GM20000 (cell line): ENCODE results near the gene NUP107.

Source experiments
- DNase-seq: peaks from one replicate; pipeline ENCODE4 v3.0.0; 2012; ENCODE audit warnings: low spot score
- TF ChIP-seq, protein P1 (sequence below): IDR thresholded peaks from 2 replicates; pipeline ENCODE4 v1.5.1; 2012; ENCODE audit warnings: mild to moderate bottlenecking, control low read depth; ENCODE audit errors: extremely low read depth, missing control alignments

Gene NUP107

DNA sequence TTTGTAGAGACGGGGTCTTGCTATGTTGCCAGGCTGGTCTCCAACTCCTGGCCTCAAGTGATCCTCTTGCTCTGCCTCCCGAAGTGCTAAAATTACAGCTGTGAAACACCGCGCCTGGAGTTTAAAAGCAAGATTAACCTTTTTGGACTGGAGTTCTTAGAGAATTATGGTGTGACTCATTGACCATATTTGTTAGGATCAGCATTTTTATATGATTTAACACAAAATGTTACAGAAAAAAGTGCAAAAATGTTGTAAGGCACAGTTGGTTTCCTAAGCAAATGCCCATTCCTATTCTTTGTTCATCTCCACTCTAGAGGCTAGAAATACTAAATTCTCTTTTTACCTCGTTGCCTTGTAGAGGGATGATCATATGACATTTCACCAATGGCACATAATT lies 86.8 kb downstream of the NUP107 start:
- TF ChIP-seq, protein P1, sequence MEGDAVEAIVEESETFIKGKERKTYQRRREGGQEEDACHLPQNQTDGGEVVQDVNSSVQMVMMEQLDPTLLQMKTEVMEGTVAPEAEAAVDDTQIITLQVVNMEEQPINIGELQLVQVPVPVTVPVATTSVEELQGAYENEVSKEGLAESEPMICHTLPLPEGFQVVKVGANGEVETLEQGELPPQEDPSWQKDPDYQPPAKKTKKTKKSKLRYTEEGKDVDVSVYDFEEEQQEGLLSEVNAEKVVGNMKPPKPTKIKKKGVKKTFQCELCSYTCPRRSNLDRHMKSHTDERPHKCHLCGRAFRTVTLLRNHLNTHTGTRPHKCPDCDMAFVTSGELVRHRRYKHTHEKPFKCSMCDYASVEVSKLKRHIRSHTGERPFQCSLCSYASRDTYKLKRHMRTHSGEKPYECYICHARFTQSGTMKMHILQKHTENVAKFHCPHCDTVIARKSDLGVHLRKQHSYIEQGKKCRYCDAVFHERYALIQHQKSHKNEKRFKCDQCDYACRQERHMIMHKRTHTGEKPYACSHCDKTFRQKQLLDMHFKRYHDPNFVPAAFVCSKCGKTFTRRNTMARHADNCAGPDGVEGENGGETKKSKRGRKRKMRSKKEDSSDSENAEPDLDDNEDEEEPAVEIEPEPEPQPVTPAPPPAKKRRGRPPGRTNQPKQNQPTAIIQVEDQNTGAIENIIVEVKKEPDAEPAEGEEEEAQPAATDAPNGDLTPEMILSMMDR, result no peak
- no peak for DNase-seq

- DNase-seq, result no peak
- TF ChIP-seq, protein P1, result no peak
Measured at GRCh38 chr12:68775121-68775630, 88.4 kb downstream of the NUP107 start.

- DNase-seq, result no peak
- TF ChIP-seq, protein P1, result no peak
Measured at GRCh38 chr12:68776976-68777610, 90.3 kb downstream of the NUP107 start.

GRCh38 chr12:68779280-68779679 lies 92.5 kb downstream of the NUP107 start:
- TF ChIP-seq, protein P1, result no peak
- no peak for DNase-seq

DNA sequence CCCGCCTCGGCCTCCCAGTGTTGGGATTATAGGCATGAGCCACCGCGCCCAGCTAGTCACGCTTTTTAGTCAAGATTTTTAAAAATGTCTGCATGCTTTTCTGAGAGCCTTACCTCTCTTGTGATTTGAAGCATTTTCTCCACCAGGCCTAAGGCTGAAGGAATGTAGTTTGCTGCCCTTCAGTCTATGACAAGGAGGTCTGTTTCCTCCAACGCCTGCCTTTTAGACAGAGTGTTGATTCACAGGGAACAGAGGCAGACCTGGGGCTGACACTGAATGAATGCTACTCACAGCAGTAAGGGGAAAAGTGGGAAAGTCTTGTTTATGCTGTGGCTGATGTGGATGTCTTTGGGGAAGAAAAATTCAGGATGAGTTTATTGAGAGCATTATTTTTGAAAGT lies 94.0 kb downstream of the NUP107 start:
- DNase-seq, result no peak
- TF ChIP-seq, protein P1, result no peak

DNA sequence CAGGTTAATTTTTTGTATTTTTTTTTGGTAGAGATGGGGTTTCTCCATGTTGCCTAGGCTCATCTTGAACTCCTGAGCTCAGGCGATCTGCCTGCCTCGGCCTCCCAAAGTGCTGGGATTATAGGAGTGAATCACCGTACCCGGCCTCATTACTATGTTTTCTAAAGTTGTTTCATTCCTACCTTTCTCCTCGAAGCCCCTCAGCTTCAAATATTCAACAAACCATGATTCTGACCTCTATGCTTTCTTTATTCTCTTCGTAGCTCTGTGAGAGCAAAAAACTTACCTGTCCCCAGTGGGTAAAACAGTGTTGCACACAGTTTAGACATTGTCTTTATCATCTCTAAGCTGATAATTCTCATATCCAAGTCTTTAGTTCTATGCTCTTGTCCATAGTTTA lies 95.0 kb downstream of the NUP107 start:
- TF ChIP-seq, protein P1, result no peak
- no peak for DNase-seq

DNA sequence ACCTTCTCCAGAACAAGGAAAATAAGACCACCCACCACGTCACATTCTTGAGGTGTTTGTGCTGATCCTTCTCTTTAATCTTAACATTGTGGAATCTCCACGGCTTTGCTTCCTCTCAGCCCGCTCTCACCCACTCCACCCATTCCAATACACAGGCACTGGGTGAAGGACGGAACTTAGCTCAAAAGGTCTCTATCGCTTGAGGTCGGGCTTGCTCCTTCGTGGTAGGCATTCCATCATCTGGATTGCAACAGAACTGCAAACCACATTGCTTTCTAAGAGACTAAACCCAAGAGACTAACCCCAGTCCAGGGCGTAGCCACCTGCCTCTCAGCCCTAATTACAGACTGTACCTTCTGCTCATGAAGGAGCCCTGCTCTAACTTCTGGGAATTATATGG lies 97.2 kb downstream of the NUP107 start:
- TF ChIP-seq, protein P1, result no peak
- DNase-seq, result no peak
